Breast epithelium (tissue), 3 donors: ENCODE measurements around the gene PTPN18.

ENCODE experiments used
- CTCF ChIP-seq, 3 donors: fragments of 450-650 bp; IDR thresholded peaks; one replicate each; pipeline ENCODE4 v1.5.1; 2016 to 2017; ENCODE audit warnings: antibody characterized with exemption in 3 of 3, mild to moderate bottlenecking in 3 of 3, moderate library complexity in 3 of 3
- POLR2A ChIP-seq: fragments of 450-650 bp; IDR thresholded peaks from one replicate; pipeline ENCODE4 v1.6.1; 2016; ENCODE audit warnings: antibody characterized with exemption, mild to moderate bottlenecking, moderate library complexity
- POLR2AphosphoS5 ChIP-seq, 3 donors: sonication (generic); formaldehyde crosslinking; IDR thresholded peaks; one replicate each; pipeline ENCODE4 v1.6.1; 2017; ENCODE audit warnings: antibody characterized with exemption in 3 of 3

DNA sequence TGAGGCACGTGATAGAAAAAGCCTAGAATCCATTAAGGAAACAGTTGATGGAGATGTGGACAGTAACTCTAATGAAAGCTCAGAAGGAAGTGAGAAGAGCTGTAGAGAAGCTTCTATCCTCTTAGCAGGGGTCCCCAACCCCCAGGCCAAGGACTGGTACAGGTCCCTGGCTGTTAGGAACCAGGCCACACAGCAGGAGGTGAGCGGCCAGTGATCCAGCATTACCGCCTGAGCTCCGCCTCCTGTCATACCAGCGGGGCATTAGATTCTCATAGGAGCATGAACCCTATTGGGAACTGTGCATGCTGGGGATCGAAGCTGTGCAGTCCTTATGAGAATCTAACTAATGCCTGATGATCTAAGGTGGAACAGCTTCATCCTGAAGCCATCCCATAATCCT, 21.8 kb upstream of the PTPN18 start:
- TF ChIP-seq POLR2AphosphoS5 (IDR thresholded peaks at IDR 0.05): no peak
- no peak for TF ChIP-seq CTCF (IDR thresholded peaks at IDR 0.05)
- TF ChIP-seq POLR2A: no peak
